Stomach smooth muscle (tissue), 2 donors: ENCODE data around the gene CNTN5.

Experiments
- H3K27ac ChIP-seq: one replicate; pipeline ENCODE4 v1.7.0; 2013; ENCODE audit warnings: mild to moderate bottlenecking, low read length, inconsistent platforms
- H3K27me3 ChIP-seq, 2 donors: one replicate each; pipeline ENCODE4 v1.7.0; 2013; ENCODE audit warnings: low read length in 2 of 2; ENCODE audit not compliant: insufficient read depth in 2 of 2, control insufficient read depth in 1 of 2
- H3K36me3 ChIP-seq, 2 donors: one replicate each; pipeline ENCODE4 v1.7.0; 2013; ENCODE audit warnings: low read length in 2 of 2; ENCODE audit not compliant: control insufficient read depth in 2 of 2, insufficient read depth in 2 of 2
- H3K4me1 ChIP-seq: one replicate; pipeline ENCODE4 v1.7.0; 2013; ENCODE audit warnings: low read length; ENCODE audit not compliant: control insufficient read depth, insufficient read depth
- H3K4me3 ChIP-seq, 2 donors: one replicate each; pipeline ENCODE4 v1.7.0; 2013; ENCODE audit warnings: low read length in 2 of 2
- H3K9ac ChIP-seq, 2 donors: one replicate each; pipeline ENCODE4 v1.7.0; 2013; ENCODE audit warnings: low read length in 2 of 2, mild to moderate bottlenecking in 1 of 2
- H3K9me3 ChIP-seq, 2 donors: one replicate each; pipeline ENCODE4 v1.7.0; 2013; ENCODE audit warnings: low read length in 2 of 2; ENCODE audit not compliant: control insufficient read depth in 2 of 2
- donor health status: healthy.
- donor health status: Pancreatic carcinoma.

CNTN5 gene

GRCh38 chr11:99505831-99506230 lies 485.1 kb downstream of the CNTN5 start:
- Histone ChIP-seq H3K36me3 (no peaks in the 10 kb centered on the region), H3K4me1 (no peaks in the 10 kb centered on the region), H3K27ac (no peak overlapping the region), H3K9me3 (no peaks in the 10 kb centered on the region), H3K27me3 (no peaks in the 10 kb centered on the region), H3K9ac (no peak overlapping the region), H3K4me3 (no peak overlapping the region)

DNA sequence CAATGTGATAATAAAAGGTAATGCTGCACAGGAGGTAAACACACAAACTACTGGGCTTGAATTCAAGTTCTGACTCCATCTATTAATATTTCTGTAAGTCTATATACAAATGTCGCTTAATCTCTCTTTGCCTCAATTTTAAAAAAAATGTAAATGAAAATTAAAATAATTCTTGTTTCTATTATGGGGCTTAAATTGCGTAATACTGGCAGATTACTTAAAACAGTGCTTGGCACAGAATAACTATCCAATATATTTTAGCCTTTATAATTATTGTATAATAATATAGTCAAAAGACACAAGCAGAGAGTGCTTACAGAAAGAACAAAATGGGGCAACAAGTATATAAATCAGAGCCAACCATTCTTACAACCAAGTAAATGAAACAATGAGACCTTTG lies 489.1 kb downstream of the CNTN5 start:
- Histone ChIP-seq H3K36me3 (no peaks in the 10 kb centered on the region), H3K27ac (no peak overlapping the region), H3K9me3 (no peaks in the 10 kb centered on the region), H3K27me3 (no peaks in the 10 kb centered on the region), H3K4me3 (no peak overlapping the region), H3K9ac (no peak overlapping the region), H3K4me1 (no peaks in the 10 kb centered on the region)

DNA sequence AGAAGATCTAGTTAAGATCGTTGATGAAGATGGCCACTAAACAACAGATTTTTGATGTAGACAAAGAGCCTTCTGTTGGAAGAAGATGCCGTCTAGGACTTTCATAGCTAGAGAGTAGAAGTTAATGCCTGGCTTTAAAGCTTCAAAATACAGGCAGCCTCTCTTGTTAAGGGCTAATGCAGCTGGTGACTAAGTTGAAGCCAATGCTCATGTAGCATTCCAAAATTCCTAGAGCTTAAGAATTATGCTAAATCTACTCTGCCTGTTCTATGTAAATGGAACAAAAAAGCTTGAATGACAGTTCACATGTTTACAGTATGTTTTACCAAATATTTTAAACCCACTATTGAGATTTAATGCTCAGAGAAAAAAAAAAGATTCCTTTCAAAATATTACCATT lies 492.6 kb downstream of the CNTN5 start:
- no peaks in the 10 kb centered on the region for H3K4me1 ChIP-seq
- no peak overlapping the region for H3K9ac ChIP-seq

GRCh38 chr11:99519095-99519494 lies 498.3 kb downstream of the CNTN5 start:
- Histone ChIP-seq H3K4me3 (no peak overlapping the region), H3K27me3 (no peaks in the 10 kb centered on the region), H3K4me1 (no peaks in the 10 kb centered on the region), H3K36me3 (no peaks in the 10 kb centered on the region), H3K27ac (no peak overlapping the region), H3K9ac (no peak overlapping the region), H3K9me3 (no peaks in the 10 kb centered on the region)

More for the DNA sequence above, 492.6 kb downstream of the CNTN5 start:
- Histone ChIP-seq H3K27ac (no peak overlapping the region), H3K27me3 (no peaks in the 10 kb centered on the region), H3K36me3 (no peaks in the 10 kb centered on the region), H3K9me3 (no peaks in the 10 kb centered on the region), H3K4me3 (no peak overlapping the region)

GRCh38 chr11:99522467-99523173 lies 501.9 kb downstream of the CNTN5 start:
- H3K36me3 ChIP-seq = no peaks in the 10 kb centered on the region
- no peak overlapping the region for H3K4me3 ChIP-seq
- no peaks in the 10 kb centered on the region for H3K27me3 ChIP-seq
- no peaks in the 10 kb centered on the region for H3K9me3 ChIP-seq
- H3K4me1 ChIP-seq = no peaks in the 10 kb centered on the region
- no peak overlapping the region for H3K27ac ChIP-seq
- no peak overlapping the region for H3K9ac ChIP-seq

DNA sequence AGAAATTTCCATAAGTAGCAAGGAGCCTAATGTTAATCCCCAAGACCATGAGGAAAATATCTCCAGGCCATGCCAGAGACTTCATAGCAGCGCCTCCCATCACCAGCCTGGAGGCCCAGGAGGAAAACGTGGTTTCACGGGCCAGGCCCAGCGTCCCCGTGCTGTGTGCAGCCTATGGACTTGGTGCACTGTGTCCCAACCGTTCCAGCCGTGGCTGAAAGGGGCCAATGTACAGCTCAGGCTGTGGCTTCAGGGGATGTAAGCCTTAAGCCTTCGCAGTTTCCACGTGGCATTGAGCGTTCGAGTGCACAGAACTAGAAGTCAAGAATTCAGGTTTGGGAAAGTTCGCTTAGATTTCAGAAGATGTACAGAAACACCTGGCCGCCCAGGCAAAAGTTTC lies 510.7 kb downstream of the CNTN5 start:
- no peaks in the 10 kb centered on the region for H3K4me1 ChIP-seq
- no peaks in the 10 kb centered on the region for H3K36me3 ChIP-seq
- no peak overlapping the region for H3K4me3 ChIP-seq
- H3K9ac ChIP-seq = no peak overlapping the region
- H3K27me3 ChIP-seq = no peaks in the 10 kb centered on the region
- H3K27ac ChIP-seq = no peak overlapping the region
- H3K9me3 ChIP-seq = no peaks in the 10 kb centered on the region

DNA sequence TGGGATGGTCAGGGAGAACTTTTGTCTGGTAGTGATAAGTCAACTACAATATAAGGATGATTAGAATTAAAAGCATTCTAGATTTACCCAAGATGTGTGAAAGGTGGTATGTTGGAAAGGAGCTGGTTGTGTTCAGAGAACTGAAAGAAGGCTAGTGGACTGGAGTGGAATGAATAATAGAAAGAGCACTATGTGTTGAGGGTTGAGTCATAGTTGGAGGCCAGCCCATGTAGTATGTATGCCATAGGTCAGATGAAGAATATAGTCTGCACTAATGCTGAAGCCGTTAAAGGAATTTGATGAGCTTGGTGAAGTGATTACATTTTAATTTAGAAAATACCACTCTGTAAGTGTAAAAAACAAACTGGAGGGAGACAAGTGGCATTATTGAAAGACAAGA lies 514.1 kb downstream of the CNTN5 start:
- Histone ChIP-seq H3K4me3 (no peak overlapping the region), H3K9ac (no peak overlapping the region), H3K27me3 (no peaks in the 10 kb centered on the region), H3K9me3 (no peaks in the 10 kb centered on the region), H3K4me1 (no peaks in the 10 kb centered on the region), H3K27ac (no peak overlapping the region), H3K36me3 (no peaks in the 10 kb centered on the region)

DNA sequence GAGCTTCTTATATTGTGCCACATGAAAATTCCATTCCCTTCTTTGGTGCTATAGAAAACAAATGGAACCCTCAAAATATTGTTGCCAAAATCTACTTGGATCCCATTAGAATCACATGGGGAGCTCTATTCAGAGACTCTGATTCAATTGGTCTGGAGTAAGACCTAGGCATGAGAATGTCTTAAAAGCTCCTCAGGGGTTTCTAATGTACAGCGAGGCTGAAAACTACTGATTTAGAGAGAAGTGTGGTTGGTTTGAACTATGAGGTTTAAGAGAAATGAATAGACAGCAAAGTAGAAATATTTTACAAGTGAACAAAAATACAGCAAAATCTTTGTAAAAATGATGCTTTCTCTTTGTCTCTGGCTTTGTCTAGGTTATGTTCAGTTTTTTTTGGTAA lies 514.7 kb downstream of the CNTN5 start:
- Histone ChIP-seq H3K27ac (no peak overlapping the region), H3K9me3 (no peaks in the 10 kb centered on the region), H3K36me3 (no peaks in the 10 kb centered on the region), H3K4me3 (no peak overlapping the region), H3K4me1 (no peaks in the 10 kb centered on the region), H3K9ac (no peak overlapping the region), H3K27me3 (no peaks in the 10 kb centered on the region)

DNA sequence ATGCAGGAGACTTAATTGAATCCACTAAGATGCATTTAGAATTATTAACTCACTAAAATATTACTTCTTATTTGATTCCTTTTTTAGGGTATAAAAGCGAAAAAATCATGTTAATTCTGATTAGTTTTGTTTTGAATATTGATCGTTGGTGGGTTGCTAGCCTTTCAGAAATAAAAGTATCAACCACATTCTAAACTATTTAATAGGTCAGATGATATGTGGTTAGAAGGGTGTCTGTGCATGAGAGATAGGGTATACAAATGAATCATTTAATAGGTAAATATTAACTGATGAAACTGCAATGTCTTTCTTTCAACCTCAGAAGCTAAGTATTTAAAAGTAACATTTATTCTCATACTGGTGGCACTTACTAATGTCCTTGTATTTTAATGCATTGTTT lies 515.1 kb downstream of the CNTN5 start:
- H3K27me3 ChIP-seq = no peaks in the 10 kb centered on the region
- no peaks in the 10 kb centered on the region for H3K4me1 ChIP-seq
- no peak overlapping the region for H3K4me3 ChIP-seq

DNA sequence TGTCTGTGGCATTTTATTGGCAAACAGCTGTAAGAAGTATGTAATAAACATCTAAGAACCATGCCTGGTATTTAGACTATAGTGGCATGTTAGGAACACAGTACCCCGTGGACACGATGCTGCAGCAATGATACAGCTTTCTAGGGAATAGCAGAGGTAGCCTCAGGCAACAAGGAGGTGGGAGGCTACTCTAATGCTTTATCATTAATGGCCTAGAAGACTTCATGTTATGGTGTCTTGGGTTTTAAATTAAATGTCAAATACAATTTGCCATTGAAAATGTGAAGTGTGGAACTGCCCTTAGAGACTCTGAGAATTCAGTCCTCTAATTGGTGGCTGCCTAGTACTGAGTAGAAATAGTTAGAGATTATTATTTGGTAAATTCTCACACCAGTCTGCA lies 516.9 kb downstream of the CNTN5 start:
- no peaks in the 10 kb centered on the region for H3K36me3 ChIP-seq
- no peak overlapping the region for H3K4me3 ChIP-seq
- H3K9me3 ChIP-seq = no peaks in the 10 kb centered on the region
- no peaks in the 10 kb centered on the region for H3K27me3 ChIP-seq
- H3K27ac ChIP-seq = no peak overlapping the region
- H3K9ac ChIP-seq = no peak overlapping the region
- no peaks in the 10 kb centered on the region for H3K4me1 ChIP-seq

More for the DNA sequence above, 515.1 kb downstream of the CNTN5 start:
- Histone ChIP-seq H3K27ac (no peak overlapping the region), H3K36me3 (no peaks in the 10 kb centered on the region), H3K9me3 (no peaks in the 10 kb centered on the region), H3K9ac (no peak overlapping the region)

GRCh38 chr11:99545616-99546015 lies 524.9 kb downstream of the CNTN5 start:
- Histone ChIP-seq H3K4me1 (no peaks in the 10 kb centered on the region), H3K27ac (no peak overlapping the region), H3K36me3 (no peaks in the 10 kb centered on the region), H3K9ac (no peak overlapping the region), H3K4me3 (no peak overlapping the region), H3K9me3 (peaks cover 0 to 2% of the 10 kb centered on the region in 2 donors), H3K27me3 (no peaks in the 10 kb centered on the region)
